GM19372 (cell line): Measurements from ENCODE around the gene KIF26B.

Experiments used
- ATAC-seq: cut with Tn5 transposase; IDR thresholded peaks from one replicate; pipeline ENCODE4 v1.9.1; 2021; ENCODE audit warnings: mild to moderate bottlenecking, low read depth, moderate library complexity; ENCODE audit not compliant: unreplicated experiment

KIF26B gene

DNA sequence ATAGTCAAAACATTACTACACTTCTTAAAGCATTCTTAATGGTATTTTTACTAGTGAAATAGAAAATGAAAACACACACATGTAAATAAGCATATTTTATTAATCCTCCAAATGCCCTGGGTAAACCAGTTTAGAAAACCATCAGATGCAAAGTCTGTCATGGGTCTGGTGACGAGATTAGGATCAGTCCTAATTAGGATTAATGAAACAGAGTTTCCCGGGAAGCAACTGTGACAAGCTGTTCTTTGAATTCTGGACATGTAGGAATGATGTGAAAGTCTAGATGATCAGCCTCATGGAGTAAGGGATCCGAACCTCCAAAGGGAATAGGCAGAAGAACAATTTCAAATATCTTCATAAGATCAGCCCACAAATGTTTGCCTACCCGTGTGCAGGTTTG lies 250.2 kb downstream of the KIF26B start:
- no peak for ATAC-seq

DNA sequence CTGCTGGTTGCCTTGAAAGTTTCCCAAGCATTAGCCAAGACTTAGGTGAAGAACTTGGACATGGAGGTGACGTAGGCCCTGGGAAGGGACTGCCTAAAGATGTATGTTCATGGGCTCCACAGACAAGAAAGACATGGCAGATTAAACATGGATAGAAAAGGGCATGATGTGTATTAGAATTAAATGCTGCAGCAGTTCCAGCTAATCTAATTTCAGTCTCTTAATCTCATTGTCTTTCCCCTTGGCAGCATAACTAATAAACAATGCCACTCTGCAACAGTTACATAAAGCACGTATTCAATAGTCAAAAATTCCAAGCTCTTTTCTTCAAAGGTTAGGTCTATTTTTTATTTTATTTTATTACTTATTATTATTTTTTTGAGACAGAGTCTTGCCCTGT lies 251.6 kb downstream of the KIF26B start:
- ATAC-seq = no peak

DNA sequence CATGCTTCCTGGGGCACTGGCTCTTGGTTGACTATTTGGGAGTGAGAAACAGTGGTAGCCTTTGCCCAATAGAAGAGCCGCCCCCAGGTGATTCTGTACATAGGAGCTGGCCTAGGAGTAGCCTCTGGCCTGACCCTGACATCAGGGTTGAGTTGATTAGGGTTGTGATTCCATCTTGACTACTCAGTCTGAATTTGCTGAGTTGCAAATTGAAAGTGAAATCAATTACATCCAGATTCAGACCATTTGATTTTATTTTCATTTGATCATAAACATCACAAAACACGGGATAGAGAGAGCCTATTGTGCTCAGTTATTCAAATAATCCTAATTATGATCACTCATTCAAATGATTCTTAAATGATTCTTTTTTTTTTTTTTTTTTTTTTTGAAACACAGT lies 253.2 kb downstream of the KIF26B start:
- no peak for ATAC-seq

DNA sequence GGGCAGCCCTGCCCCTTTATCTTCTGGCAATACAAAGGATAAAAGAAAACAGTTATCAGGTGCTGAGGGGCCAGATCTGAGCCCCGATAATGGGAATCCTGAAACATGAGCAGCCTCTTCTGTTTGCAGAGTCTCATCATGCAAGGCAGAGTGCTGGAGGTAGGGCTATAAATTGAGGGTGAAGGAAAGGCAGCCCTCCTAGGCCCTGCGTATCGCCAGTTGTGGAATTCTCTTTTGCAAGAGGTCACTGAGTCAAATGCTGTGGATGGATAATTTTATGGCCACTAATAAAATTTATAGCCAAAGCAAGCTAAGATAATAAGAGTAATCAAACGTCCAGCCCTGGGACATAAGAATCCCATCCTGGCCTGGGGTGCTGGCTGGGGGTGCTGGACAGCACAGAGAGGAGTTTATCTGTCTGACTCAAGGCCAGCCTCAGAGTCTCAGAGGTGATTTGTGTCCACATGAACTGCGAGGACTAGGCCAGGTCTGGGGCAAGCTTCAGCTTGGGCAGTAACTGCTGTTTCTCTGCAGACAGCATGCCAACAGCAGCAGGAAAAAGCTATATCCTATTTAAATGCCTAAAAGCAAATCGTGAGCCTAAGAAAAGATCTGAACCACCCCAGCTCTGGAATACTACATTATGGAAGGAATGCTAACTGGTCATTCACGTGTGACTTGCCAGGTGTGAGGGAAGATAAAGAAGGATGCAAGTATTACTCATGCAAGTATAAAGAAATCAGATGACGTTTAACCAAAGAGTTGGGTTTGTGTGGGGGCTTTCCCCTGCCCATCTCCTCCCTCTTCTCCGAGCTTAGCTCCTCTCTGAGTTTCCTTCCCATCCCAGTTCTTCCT lies 254.8 kb downstream of the KIF26B start:
- ATAC-seq = no peak

DNA sequence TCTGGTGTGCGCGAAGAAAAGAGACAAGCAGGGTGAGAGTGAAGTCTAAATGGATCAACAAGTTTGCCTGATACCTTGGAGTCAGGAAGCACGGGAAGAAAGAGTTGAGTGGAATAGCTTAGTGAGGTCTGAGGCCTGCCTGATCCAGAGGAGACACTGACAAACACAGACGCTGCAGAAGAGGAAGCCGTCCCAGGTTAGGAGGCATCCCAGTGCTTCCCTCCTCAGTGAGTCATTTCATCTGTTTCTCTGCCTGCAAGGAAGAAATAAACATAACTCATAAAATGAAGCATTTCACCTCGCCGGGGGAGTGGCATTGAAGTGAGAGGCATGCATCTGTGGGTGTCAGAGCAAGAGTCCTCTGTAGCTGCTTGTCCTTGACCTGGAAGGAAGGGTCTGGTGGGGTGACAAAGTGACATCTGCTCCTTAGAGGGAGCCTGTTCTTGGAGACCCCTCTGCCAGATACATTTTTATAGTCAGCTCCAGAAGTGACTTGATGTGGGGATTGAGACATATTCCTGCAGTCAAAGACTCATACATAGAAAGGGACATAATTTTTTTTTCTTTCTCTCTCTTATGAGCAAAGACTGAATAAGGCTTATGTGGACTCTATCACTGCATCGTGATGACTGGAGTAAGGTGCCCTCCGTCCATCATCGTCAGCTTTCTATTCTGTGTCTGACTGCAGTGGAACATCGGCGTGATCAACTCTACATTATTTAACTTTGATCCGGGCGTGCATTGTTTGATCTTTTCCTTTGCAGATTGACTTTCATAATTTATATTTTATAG lies 256.7 kb downstream of the KIF26B start:
- ATAC-seq = no peak

DNA sequence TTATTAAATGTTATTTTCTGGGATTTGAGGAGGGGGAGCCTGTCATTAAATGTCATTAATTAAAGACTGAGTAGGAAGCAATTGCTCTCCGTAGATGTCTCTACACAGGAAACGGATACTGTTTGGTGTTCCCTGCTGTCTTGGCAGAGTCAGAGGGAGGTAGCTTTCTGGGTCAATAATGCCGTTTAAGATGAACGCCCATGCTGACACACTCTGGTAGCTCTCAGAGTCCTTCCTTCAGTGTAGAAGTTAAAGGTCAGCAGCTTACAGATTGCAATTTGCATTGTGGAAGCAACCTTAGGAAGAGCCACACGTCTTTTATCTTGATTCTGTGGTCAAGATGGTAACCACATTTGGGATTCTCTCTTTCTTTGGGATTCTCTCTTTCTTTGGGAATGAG lies 257.5 kb downstream of the KIF26B start:
- no peak for ATAC-seq

DNA sequence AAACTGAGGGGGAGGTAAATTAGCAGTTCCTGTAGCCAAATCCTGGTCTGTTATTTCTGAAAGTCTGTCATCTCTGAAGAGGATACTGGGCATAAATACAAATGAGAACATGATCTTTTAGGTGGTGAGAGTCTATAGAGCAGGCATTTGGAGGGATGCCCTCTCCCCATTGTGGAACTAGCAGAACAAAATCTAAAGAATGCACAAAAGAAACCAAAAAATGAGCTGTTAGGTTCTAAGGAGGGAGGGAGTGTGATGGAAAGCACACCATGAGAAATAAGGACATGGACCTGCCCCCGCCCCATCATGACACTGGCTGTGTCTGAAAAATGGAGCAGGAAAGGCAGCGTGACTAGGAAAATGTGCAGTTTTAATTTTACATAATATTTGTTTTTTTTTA lies 262.0 kb downstream of the KIF26B start:
- ATAC-seq = no peak

DNA sequence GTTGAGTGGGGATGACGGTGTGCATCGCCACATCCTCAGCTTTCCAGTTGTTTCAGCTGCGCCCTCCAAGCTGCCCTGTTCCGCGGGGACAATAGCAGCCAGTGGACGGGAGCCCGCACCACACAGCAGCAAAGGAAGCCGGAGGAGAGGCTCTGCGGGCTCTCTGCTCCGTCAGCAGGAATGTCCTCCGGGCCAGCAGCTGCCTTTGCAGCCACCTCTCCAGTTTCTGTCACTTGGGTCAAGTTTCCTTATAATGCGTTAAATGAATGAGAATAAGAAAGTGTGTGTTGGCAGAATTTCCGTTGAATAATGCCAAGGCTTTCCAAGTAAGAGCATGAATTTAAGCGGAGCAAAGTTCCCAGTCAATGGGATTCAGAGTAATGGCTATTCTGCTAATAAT lies 263.3 kb downstream of the KIF26B start:
- no peak for ATAC-seq

DNA sequence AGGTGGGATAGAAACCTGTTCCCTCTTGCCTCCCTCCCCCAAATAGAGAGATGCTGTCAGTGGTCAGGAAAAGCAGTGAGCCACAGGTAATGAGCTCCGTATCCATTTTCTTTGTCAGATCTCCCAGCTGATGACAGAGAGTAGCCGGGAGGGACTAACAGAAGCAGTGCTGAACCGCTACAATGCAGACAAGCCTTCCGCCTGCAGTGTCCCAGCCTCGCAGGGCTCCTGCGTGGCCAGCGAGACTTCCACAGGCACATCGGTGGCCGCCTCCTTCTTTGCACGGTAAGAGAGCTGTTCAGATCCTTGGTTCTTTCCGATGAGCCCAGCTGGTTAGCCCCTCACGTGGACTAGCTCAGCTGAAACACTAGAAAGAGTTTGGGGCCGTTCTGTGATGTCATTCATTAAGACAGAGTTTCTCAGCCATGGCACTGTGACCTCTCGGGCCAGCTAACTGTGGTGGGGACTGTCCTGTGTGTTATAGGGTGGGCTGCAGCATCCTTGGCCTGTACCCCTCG lies 264.7 kb downstream of the KIF26B start:
- no peak for ATAC-seq

DNA sequence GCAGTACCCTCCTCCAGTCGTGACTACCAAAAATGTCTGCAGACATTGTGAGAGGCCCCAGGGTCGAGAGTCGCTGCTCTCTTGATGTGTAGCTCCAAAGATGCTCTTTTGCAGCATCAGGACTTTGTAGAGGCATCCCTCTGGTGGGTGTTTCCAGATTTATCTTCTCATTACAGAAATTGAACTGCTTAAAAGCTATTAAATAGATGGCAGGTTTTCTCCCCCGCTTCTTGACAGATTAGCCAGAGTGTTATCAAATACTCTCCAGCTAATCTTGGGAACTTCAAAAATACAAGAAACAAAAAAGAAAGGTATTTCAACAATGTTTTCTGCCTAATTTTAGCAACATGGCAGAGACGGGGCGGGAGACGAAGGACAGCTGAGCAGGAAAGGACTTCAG lies 265.2 kb downstream of the KIF26B start:
- ATAC-seq = no peak

DNA sequence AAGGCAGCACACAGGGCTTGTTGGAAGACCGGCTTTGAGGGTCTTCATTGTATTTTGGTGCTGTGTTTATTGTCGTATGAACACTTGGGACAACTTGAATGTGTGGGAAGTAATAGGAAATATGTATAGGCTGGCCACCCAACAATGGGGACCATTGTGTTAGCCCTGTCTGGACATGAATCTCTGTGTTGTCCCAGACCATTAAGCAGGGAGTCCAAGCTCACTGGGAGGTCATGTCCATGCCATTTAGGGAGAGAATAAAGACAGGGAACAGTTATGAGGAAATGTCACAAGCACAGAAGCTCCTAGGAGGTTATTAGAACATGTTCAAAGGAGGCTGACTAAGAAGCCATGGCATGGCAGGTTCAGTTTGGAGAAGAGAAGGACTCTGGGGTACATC lies 266.1 kb downstream of the KIF26B start:
- ATAC-seq = no peak

DNA sequence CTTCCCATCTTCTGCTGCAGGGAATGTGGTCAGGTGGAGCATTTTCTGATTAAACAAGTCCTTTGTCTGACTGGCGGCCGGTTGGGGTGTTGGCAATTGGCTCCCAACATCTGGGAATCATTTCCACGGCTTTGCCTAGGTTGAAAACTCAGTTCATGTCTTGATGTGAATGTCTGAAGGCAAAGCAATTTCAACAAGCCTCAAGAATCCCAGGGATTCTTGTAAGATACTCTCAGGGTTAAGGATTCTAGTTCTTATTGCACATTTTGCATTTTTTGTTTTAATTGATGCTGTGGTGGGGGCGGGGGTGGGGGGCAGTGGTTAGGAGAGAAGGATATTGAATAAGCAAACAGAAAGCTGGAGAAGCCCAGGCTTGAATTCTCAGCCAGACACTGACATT lies 273.9 kb downstream of the KIF26B start:
- ATAC-seq = no peak

DNA sequence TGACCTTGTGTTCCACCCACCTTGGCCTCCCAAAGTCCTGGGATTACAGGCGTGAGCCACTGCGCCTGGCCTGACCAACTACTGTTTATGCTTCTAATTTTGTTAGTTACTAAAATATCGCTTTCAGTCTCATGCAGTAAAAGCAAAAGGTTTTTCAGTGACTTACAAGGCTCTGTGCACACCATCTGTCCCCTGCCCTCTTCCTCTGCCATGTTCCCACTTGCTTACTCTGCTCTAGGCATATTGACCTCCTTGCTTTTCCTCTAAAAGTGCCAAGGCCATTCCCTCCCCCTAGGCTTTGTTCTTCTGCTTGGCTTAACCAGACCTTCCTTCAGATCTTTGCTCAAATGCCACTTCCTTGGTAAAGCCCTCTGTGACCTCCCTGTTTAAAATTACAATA lies 276.9 kb downstream of the KIF26B start:
- no peak for ATAC-seq

DNA sequence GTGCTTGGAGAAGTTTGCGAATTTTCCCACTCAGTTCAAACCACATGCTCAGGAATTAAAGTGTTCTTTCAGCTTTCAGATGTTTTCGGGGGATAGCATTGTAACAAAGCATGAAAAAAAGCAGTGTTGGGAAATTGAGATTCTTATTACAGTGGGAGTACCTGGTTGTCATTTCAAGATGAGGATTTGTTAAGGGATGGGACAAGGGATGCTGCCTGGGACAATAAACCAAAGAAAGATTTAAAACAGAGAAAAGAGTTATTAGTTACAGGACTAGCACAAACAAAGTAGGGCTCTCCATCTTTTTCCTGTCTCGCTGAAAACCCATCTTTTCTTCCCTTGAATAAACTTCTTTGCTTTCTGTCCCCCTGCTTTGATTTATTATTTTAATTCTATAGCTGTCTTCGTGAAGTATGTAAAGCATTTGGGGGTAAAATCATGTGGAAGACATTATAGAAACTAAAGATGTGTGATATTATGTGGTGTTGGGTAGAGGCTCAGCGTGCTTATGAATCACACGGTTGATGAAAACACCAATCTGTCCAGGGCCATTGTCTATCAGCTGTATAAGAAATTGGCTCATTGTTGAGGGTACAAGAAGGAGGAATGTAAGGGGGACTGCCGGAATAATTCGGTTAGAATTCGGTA lies 277.6 kb downstream of the KIF26B start:
- no peak for ATAC-seq

DNA sequence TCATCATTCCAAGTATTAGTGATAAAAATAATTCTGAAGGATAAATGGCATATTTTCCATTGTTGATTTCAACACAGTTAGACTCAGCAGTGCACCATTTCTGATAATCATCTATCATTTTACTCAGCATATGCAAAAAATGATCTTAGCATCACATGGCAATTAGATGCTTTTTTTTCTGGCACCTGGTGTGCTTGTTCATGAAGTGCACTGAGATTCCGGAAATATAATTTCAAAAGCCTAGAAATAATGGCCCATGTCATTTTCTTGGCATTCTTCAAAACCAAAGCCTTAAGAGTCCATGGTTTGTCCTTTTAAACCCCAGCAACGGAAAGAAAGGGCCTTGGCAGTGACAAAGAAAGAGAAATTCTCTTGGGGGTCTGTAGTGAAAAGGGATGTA lies 278.8 kb downstream of the KIF26B start:
- ATAC-seq = no peak

DNA sequence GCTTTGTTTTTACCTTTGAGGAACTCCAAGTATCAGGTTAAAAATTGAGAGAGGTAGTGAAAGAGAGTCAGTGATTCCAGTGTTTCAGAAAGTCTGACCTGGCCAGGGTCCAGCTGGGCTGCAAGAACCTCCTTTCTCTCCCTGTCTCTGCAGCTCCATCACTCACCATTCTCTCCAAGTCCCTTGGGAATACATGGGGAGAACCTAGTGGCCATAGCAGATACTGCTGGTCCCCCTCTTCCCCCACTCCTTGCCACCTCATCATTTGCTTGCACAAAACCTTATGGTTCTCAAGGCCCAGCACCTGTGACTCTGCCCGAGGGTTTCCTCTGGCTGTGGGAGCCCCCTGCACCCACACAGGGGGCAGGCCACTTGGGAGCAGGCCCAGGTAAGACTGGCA lies 279.5 kb downstream of the KIF26B start:
- ATAC-seq = no peak

DNA sequence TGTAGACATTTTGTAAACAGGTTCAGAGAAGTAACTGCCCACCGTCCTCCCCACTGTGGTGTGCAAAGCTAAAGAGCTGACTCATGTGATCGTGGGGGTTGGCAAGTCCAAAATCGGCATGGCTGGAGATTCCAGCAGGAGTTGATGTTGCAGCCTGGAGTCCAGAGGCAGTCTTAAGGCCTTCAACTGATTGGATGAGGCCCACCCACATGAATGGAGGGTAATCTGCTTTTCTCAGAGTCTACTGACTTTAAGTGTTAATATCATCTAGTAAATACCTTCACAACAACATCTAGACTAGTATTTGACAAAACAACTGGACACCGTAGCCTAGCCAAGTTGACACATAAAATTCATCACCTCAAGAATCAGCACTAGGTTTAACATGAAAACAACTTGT lies 281.6 kb downstream of the KIF26B start:
- ATAC-seq = no peak

DNA sequence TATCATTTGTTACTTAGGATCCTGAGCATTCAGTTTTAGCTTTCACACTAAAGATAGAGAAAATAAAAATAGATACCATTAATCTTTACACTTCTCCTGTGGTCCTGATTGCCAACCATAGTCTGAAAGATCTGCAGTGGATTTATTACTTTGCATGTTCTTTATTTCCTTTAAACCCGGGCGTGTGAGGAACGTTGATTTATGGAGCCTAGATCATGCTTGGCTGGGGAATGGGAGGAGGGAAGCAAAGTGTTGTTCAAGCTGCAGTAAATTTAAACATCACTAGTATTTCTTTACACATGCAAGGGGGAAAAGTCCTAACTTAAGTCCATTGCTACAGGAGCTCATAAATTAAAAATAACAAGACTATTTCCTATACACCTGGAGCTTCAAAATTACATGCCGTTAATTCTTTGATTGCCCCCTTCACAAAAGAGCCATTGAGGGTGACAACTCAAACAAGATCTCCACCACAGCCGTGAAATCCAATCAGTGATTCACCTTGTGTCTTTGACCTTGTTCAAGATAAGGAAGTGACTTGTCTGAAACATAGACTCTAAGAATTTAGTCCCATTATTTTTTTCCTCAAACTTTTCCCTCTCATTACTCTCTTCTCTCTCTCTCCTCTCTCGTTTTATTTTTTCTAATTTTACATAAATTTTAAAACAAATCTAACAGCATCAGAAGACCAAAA lies 282.7 kb downstream of the KIF26B start:
- no peak for ATAC-seq

DNA sequence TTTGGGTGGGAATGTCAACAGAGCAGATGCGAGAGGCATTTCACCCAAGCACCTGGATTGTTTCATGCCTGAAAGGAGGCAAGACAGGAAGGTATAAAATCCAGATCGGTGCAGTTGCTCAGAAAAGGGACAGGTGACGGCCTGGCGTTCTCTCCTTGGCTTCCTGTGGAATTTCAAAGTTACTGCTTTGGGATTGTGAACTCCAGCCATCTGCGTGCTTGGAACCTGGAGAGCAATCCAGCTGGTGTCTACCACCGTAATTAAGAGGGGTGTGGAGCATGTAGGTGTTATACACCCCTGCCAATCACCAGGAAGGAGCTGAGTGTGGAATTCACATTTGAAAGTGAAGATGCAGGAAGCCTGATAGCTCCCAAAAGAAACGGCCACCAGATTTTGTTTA lies 286.1 kb downstream of the KIF26B start:
- ATAC-seq = no peak

DNA sequence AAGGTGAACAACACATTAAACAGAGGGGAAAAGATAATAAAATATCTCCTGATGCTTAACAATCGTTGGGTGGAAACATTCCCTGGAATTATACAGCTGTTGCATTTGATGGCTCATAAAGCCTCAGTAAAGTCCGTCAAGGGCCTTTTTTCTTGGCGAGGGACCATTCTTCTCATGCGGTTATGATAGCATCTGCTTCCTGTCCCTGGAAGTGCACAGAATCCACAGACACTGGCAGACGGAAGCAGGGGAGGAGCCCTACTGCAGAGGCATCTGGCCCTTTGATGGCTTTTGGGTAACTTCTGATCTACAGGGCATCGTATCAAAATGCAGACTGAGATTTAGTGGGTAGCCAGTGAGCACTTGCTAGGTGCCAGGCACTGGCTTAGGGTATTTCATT lies 286.9 kb downstream of the KIF26B start:
- ATAC-seq = no peak
